HepG2 (cell line): ENCODE data around the gene MED12L. TPM values are rescaled to one million over a fixed set of nuclear protein-coding genes. Genes with fewer than 3 reads are reported as not detected.

Experiments
- ATAC-seq: fragments of 200-7000 bp; cut with Tn5 transposase; 3 replicates; pipeline ENCODE4 v1.9.1; 2020; ENCODE audit warnings: mild to moderate bottlenecking, moderate library complexity
- BruUV-seq: library from RNA; stranded (reverse); fragments of 400-500 nt; replicated peaks from 2 replicates; lab custom pipeline; 2021; lab: Mats Ljungman, UMichigan
- CTCF ChIA-PET: fragments of 300-600 bp; formaldehyde crosslinking; extraction: SDS; loops from one replicate; lab custom pipeline; 2021; ENCODE audit warnings: low total read pairs, inconsistent platforms, low intra/inter-chr PET ratio; lab: Yijun Ruan, JAX
- POLR2A ChIA-PET: fragments of 350-600 bp; sonication (Branson Sonifier 250); formaldehyde crosslinking; loops from one replicate; lab custom pipeline; 2020; ENCODE audit warnings: antibody characterized with exemption, inconsistent platforms; lab: Yijun Ruan, JAX
- DNase-seq: peaks from one replicate; pipeline ENCODE4 v3.0.0-alpha.2; 2015; ENCODE audit warnings: low spot score
- FAIRE-seq: peaks from 3 replicates; lab custom pipeline; 2011; peaks lifted over from hg19 to GRCh38; lab: Jason Lieb, UNC
- H2AFZ ChIP-seq: one replicate; pipeline ENCODE4 v1.6.1; 2011; ENCODE audit warnings: low read length, inconsistent platforms
- H3K27ac ChIP-seq: fragments of 300-600 bp; 3 replicates; pipeline ENCODE4 v1.8.0; 2011; ENCODE audit warnings: mixed run types, mild to moderate bottlenecking, mixed read lengths, low read length, inconsistent platforms; ENCODE audit not compliant: insufficient read depth; ENCODE audit errors: extremely low read length
- H3K27me3 ChIP-seq, 2 experiments: fragments of 200-600 bp in 1 of 2; 2 replicates in 1 of 2; 3 replicates in 1 of 2; pipeline versions ENCODE4 v1.6.0 to v1.8.0; 2011; ENCODE audit warnings: low read length in 2 of 2, mild to moderate bottlenecking in 2 of 2, moderate library complexity in 2 of 2, inconsistent platforms in 1 of 2; ENCODE audit not compliant: insufficient read depth in 2 of 2, control insufficient read depth in 1 of 2
- H3K36me3 ChIP-seq, 2 experiments: fragments of 200-600 bp in 1 of 2; replicated peaks in 1 of 2; 2 replicates in 1 of 2; 3 replicates in 1 of 2; pipeline versions ENCODE4 v1.5.1 to v1.8.0; 2011; ENCODE audit warnings: low read length in 2 of 2, inconsistent platforms in 1 of 2; ENCODE audit not compliant: insufficient read depth in 2 of 2, control insufficient read depth in 1 of 2
- H3K4me1 ChIP-seq: 2 replicates; pipeline ENCODE4 v1.5.1; 2012; ENCODE audit warnings: low read length, inconsistent platforms; ENCODE audit not compliant: insufficient read depth
- H3K4me2 ChIP-seq: 2 replicates; pipeline ENCODE4 v1.6.0; 2011; ENCODE audit warnings: low read depth, low read length, inconsistent platforms
- H3K4me3 ChIP-seq, 3 experiments: fragments of 200-600 bp in 1 of 3; sonication (generic), shearing (Covaris generic) in 1 of 3; replicated peaks in 1 of 3; 2 replicates each; pipeline ENCODE4 v1.5.1; 2011 to 2016; ENCODE audit warnings: low read length in 3 of 3, inconsistent platforms in 2 of 3, low read depth in 2 of 3, mild to moderate bottlenecking in 2 of 3, control low read depth in 1 of 3, mixed read lengths in 1 of 3; ENCODE audit not compliant: insufficient read depth in 1 of 3
- H3K79me2 ChIP-seq: one replicate; pipeline ENCODE4 v1.6.1; 2011; ENCODE audit warnings: low read length, inconsistent platforms; ENCODE audit not compliant: insufficient read depth
- H3K9ac ChIP-seq: 2 replicates; pipeline ENCODE4 v1.6.0; 2011; ENCODE audit warnings: mild to moderate bottlenecking, low read depth, low read length, inconsistent platforms; ENCODE audit not compliant: insufficient read depth
- H3K9me3 ChIP-seq: 2 replicates; pipeline ENCODE4 v1.5.1; 2012; ENCODE audit warnings: mild to moderate bottlenecking, low read length
- H4K20me1 ChIP-seq: 2 replicates; pipeline ENCODE4 v1.6.0; 2011; ENCODE audit warnings: inconsistent platforms, mild to moderate bottlenecking, low read length, moderate library complexity; ENCODE audit not compliant: insufficient read depth
- AHR ChIP-seq: IDR thresholded peaks from 2 replicates; pipeline ENCODE4 v1.6.1; 2018; ENCODE audit warnings: missing genetic modification reagents, missing compliant biosample characterization
- ELF3 ChIP-seq: IDR thresholded peaks from 2 replicates; pipeline ENCODE4 v1.6.1; 2016; ENCODE audit warnings: missing genetic modification reagents, missing compliant biosample characterization
- GRHL1 ChIP-seq: sonication (generic); formaldehyde crosslinking; conservative IDR thresholded peaks from 2 replicates; pipeline ENCODE4 v1.8.0; 2022; ENCODE audit warnings: missing genetic modification reagents
- KLF6 ChIP-seq: IDR thresholded peaks from 2 replicates; pipeline ENCODE4 v1.8.0; 2016; ENCODE audit warnings: missing biosample characterization, missing genetic modification reagents
- MEIS2 ChIP-seq: sonication (generic); formaldehyde crosslinking; IDR thresholded peaks from 2 replicates; pipeline ENCODE4 v1.9.0; 2021; ENCODE audit warnings: mild to moderate bottlenecking, missing genetic modification reagents
- NFRKB ChIP-seq: fragments of 450-650 bp; IDR thresholded peaks from 2 replicates; pipeline ENCODE4 v1.6.1; 2017
- PHF21A ChIP-seq: sonication (generic); formaldehyde crosslinking; IDR thresholded peaks from 2 replicates; pipeline ENCODE4 v1.5.0; 2020; ENCODE audit warnings: mild to moderate bottlenecking, missing genetic modification reagents
- RFX5 ChIP-seq: IDR thresholded peaks from 2 replicates; pipeline ENCODE4 v1.6.1; 2011; ENCODE audit warnings: low read depth, low read length, improper control_type of control experiment
- SATB2 ChIP-seq: sonication (generic); formaldehyde crosslinking; IDR thresholded peaks from 2 replicates; pipeline ENCODE4 v1.5.0; 2020; ENCODE audit warnings: missing genetic modification reagents
- YY1 ChIP-seq: IDR thresholded peaks from 2 replicates; pipeline ENCODE4 v1.6.1; 2011; ENCODE audit warnings: low read length, low read depth, moderate library complexity, mild to moderate bottlenecking; ENCODE audit not compliant: insufficient read depth, insufficient replicate concordance
- ZNF451 ChIP-seq: sonication (generic); formaldehyde crosslinking; IDR thresholded peaks from 2 replicates; pipeline ENCODE4 v1.5.0; 2020; ENCODE audit warnings: mild to moderate bottlenecking, missing genetic modification reagents
- ZNF546 ChIP-seq: sonication (generic); formaldehyde crosslinking; conservative IDR thresholded peaks from 2 replicates; pipeline ENCODE4 v1.8.1; 2023; ENCODE audit warnings: mild to moderate bottlenecking, missing genetic modification reagents
- ZSCAN22 ChIP-seq: sonication (generic); formaldehyde crosslinking; IDR thresholded peaks from 2 replicates; pipeline ENCODE4 v1.4.0; 2020; ENCODE audit warnings: mild to moderate bottlenecking, missing genetic modification reagents
- WGBS: methylation state at CpG from one replicate; pipeline ENCODE4 v1.1.6; 2017; ENCODE audit warnings: low lambda C conversion rate; 5-methylcytosine and 5-hydroxymethylcytosine counted together
- in situ Hi-C: cut with HindIII; loops from 2 replicates; pipeline ENCODE4 v1.10.0; 2017; ENCODE audit warnings: low pct_unique_long_range_greater_than_20kb; ENCODE audit not compliant: extremely low pct_ligation_motif_present
- intact Hi-C: fragments of 100-400 bp; cut with micrococcal nuclease; formaldehyde crosslinking; loops from one replicate; pipeline ENCODE4 v1.10.0; 2022; ENCODE audit not compliant: unreplicated experiment
- polyA plus RNA-seq, 8 experiments: library from polyadenylated mRNA; depleted of rRNA in 3 of 8; stranded (reverse) in 7 of 8; unstranded in 1 of 8; fragments of >200 nt; fragmentation: Illumina TruSeq in 4 of 8; extraction: Trizol in 4 of 8; gene quantifications; 2 replicates each; pipeline versions ENCODE4 v1.2.1 to v1.2.3, GENCODE V29; 2011 to 2016; ENCODE audit warnings: low read depth in 4 of 8, missing spikeins in 1 of 8, mixed read lengths in 1 of 8; ENCODE audit not compliant: insufficient read depth in 1 of 8
- total RNA-seq, 5 experiments: library from RNA; depleted of rRNA; stranded (reverse); fragments of >200 nt; fragmentation: Illumina TruSeq; extraction: Trizol; gene quantifications; 2 replicates each; pipeline ENCODE4 v1.2.3, GENCODE V29; 2016; ENCODE audit warnings: low read depth in 1 of 5
- TF ChIP-seq, protein P1 (sequence below): sonication (generic); formaldehyde crosslinking; IDR thresholded peaks from 2 replicates; pipeline ENCODE4 v1.4.0; 2020; ENCODE audit warnings: missing genetic modification reagents
- TF ChIP-seq, protein P2 (sequence below): sonication (generic); formaldehyde crosslinking; IDR thresholded peaks from 2 replicates; pipeline ENCODE4 v1.5.1; 2020; ENCODE audit warnings: mild to moderate bottlenecking, missing genetic modification reagents

Gene MED12L
- total and polyA plus RNA-seq, 2 of the 13 experiments (the other 11 are each of a cell fraction or from before 2014, with no cell fraction given), result 0.07 to 0.64 TPM

GRCh38 chr3:151236736-151237135 lies 151.3 kb downstream of the MED12L start:
- Histone ChIP-seq H3K9ac (no peak overlapping the region), H2AFZ (no peak overlapping the region), H3K79me2 (no peaks in the 10 kb centered on the region), H4K20me1 (no peaks in the 10 kb centered on the region), H3K27ac (no peak overlapping the region), H3K9me3 (no peaks in the 10 kb centered on the region), H3K4me2 (no peak overlapping the region), H3K4me3 (no peak overlapping the region), H3K27me3 (no peaks in the 10 kb centered on the region), H3K36me3 (no peaks in the 10 kb centered on the region), H3K4me1 (no peaks in the 10 kb centered on the region)
- 78% methylated on average over 7 of the region's 7 CpGs for WGBS
- CTCF ChIA-PET, result no interaction called here
- no peak for ATAC-seq
- intact Hi-C loops, result no loop called here
- in situ Hi-C loops, result no loop called here
- DNase-seq, result no peak
- POLR2A ChIA-PET, result no interaction called here
- FAIRE-seq, result no peak
- BruUV-seq, result no TSS peak
- TF ChIP-seq ZNF451 (CRISPR knock-in tag), result no peak
- no peak for TF ChIP-seq ZSCAN22 (CRISPR knock-in tag)
- TF ChIP-seq ZNF546 (CRISPR knock-in tag), result no peak
- no peak for TF ChIP-seq PHF21A
- no peak for TF ChIP-seq SATB2
- TF ChIP-seq ELF3 (CRISPR knock-in tag), result no peak
- TF ChIP-seq GRHL1 (CRISPR knock-in tag), result no peak
- TF ChIP-seq YY1, result no peak
- no peak for TF ChIP-seq RFX5
- TF ChIP-seq, protein P1, sequence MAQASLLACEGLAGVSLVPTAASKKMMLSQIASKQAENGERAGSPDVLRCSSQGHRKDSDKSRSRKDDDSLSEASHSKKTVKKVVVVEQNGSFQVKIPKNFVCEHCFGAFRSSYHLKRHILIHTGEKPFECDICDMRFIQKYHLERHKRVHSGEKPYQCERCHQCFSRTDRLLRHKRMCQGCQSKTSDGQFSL (CRISPR knock-in tag), result no peak
- TF ChIP-seq, protein P2, sequence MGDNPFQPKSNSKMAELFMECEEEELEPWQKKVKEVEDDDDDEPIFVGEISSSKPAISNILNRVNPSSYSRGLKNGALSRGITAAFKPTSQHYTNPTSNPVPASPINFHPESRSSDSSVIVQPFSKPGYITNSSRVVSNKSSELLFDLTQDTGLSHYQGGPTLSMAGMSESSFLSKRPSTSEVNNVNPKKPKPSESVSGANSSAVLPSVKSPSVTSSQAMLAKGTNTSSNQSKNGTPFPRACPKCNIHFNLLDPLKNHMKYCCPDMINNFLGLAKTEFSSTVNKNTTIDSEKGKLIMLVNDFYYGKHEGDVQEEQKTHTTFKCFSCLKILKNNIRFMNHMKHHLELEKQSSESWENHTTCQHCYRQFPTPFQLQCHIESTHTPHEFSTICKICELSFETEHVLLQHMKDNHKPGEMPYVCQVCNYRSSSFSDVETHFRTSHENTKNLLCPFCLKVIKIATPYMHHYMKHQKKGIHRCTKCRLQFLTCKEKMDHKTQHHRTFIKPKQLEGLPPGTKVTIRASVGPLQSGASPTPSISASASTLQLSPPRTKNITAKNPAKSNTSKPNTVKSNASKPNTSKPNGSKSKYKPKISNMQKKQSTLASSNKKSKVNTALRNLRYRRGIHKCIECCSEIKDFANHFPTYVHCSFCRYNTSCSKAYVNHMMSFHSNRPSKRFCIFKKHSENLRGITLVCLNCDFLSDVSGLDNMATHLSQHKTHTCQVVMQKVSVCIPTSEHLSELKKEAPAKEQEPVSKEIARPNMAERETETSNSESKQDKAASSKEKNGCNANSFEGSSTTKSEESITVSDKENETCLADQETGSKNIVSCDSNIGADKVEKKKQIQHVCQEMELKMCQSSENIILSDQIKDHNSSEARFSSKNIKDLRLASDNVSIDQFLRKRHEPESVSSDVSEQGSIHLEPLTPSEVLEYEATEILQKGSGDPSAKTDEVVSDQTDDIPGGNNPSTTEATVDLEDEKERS (CRISPR knock-in tag), result no peak
- TF ChIP-seq NFRKB, result no peak
- no peak for TF ChIP-seq AHR (CRISPR knock-in tag)
- no peak for TF ChIP-seq KLF6 (CRISPR knock-in tag)
- TF ChIP-seq MEIS2 (CRISPR knock-in tag), result no peak
- TF ChIP-seq, all 625 proteins: peak for 0
